ENCODE measurements around the gene SPAG6. TPM values are rescaled to one million over a fixed set of nuclear protein-coding genes. Genes with fewer than 3 reads are reported as not detected.

Gene SPAG6
- total and polyA plus RNA-seq, 2 of the 4 experiments (the other 2 are of a cell fraction) = not detected

- no peaks in the 10 kb centered on the region for H3K9me3 ChIP-seq (ENCODE audit: control insufficient read depth, insufficient read depth, low read length)
- no TSS peak for BruUV-seq (replicated peaks)
- H3K23ac ChIP-seq (ENCODE audit: low read depth, low read length) = no peak overlapping the region
- dilution Hi-C loops (cut with HindIII; ENCODE audit: low sequenced_read_pairs, unreplicated experiment) (no loop called here), in situ Hi-C loops (cut with MboI; ENCODE audit: low sequenced_read_pairs) (no loop called here), intact Hi-C loops (cut with micrococcal nuclease) (no loop called here)
- WGBS, 2 experiments (ENCODE audit: extremely low coverage in 2 of 2, insufficient read length in 1 of 2) = no CpG with 5 or more reads among the region's 1 CpG
- H4K8ac ChIP-seq (ENCODE audit: low read depth in 2 of 2, low read length in 2 of 2) = no peak overlapping the region
- H2BK120ac ChIP-seq (ENCODE audit: low read depth, low read length) = no peak overlapping the region
- no peak for DNase-seq
- no peak overlapping the region for H3K9ac ChIP-seq (ENCODE audit: low read depth, low read length)
- H3K4me2 ChIP-seq (ENCODE audit: low read depth, low read length) = no peak overlapping the region
- H4K5ac ChIP-seq (ENCODE audit: low read depth, low read length) = no peak overlapping the region
- no peaks in the 10 kb centered on the region for H3K9me1 ChIP-seq (ENCODE audit: insufficient read depth, low read length)
- no peak overlapping the region for H2BK5ac ChIP-seq (ENCODE audit: low read depth, low read length, poor library complexity, severe bottlenecking)
- no peak overlapping the region for H3K56ac ChIP-seq (ENCODE audit: extremely low read depth, insufficient read depth, low read length)
- ChIA-PET CTCF (no interaction called here), POLR2A (ENCODE audit: unreplicated experiment) (no interaction called here)
- H3K36me3 ChIP-seq (ENCODE audit: control insufficient read depth, insufficient read depth, low read length) = no peaks in the 10 kb centered on the region
- no peak overlapping the region for H3K18ac ChIP-seq (ENCODE audit: low read depth, low read length)
- no peak overlapping the region for H2AK5ac ChIP-seq (ENCODE audit: low read depth, low read length)
- H4K20me1 ChIP-seq (ENCODE audit: insufficient read depth, low read length) = no peaks in the 10 kb centered on the region
- TF ChIP-seq, protein P1, sequence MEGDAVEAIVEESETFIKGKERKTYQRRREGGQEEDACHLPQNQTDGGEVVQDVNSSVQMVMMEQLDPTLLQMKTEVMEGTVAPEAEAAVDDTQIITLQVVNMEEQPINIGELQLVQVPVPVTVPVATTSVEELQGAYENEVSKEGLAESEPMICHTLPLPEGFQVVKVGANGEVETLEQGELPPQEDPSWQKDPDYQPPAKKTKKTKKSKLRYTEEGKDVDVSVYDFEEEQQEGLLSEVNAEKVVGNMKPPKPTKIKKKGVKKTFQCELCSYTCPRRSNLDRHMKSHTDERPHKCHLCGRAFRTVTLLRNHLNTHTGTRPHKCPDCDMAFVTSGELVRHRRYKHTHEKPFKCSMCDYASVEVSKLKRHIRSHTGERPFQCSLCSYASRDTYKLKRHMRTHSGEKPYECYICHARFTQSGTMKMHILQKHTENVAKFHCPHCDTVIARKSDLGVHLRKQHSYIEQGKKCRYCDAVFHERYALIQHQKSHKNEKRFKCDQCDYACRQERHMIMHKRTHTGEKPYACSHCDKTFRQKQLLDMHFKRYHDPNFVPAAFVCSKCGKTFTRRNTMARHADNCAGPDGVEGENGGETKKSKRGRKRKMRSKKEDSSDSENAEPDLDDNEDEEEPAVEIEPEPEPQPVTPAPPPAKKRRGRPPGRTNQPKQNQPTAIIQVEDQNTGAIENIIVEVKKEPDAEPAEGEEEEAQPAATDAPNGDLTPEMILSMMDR (conservative IDR thresholded peaks at IDR 0.05; ENCODE audit: low read depth, low read length) = no peak
- no peak overlapping the region for H2AK9ac ChIP-seq (replicated peaks; ENCODE audit: low read depth, low read length, poor library complexity)
- no peak overlapping the region for H3K4me3 ChIP-seq (ENCODE audit: insufficient read depth, low read depth, low read length)
- H2BK15ac ChIP-seq (ENCODE audit: low read depth, low read length) = no peak overlapping the region
- H4K91ac ChIP-seq (ENCODE audit: insufficient read depth, low read depth, low read length) = no peak overlapping the region
- H3K79me1 ChIP-seq (ENCODE audit: low read depth in 1 of 2, low read length in 2 of 2) = no peaks in the 10 kb centered on the region
- H3K4me1 ChIP-seq (ENCODE audit: control insufficient read depth, insufficient read depth, low read length) = no peaks in the 10 kb centered on the region
- H3K27me3 ChIP-seq (ENCODE audit: control insufficient read depth, insufficient read depth, low read length) = peaks cover 5% of the 10 kb centered on the region
- H3K4ac ChIP-seq (ENCODE audit: low read depth, low read length) = no peak overlapping the region
- no peak for ATAC-seq (ENCODE audit: low read depth)
- no peak overlapping the region for H3K14ac ChIP-seq (replicated peaks; ENCODE audit: low read depth, low read length)
- no peak overlapping the region for H2BK20ac ChIP-seq (ENCODE audit: low read depth, low read length)
- H2AFZ ChIP-seq (replicated peaks; ENCODE audit: low read length, poor library complexity) = no peak overlapping the region
- no peak overlapping the region for H3K27ac ChIP-seq (ENCODE audit: insufficient read depth, low read length)
Observed at GRCh38 chr10:22367471-22367870, 22.2 kb downstream of the SPAG6 start.
